ENCODE measurements around the gene ROR1.

DNA sequence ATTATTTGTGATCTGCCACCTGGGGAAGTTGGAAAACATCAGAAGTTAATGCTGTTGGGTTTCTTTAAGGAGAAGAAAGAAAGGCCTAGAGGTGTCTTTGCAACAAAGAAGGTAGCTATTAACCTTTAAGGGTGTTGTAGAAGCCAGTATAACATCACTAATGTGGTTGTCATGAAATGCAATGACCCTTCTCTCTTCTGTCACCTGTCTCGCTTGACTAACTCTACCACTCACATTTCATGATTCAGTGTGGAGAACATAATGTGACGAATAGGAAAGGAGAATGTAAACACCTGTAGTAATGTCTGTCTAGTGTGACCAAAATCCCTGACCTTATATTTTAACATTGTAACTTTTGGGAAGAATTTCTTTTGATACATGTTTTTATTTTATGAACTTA, 217.9 kb downstream of the ROR1 start:
- no peak for TF ChIP-seq POLR2A (IDR thresholded peaks at IDR 0.05; ENCODE audit: low read length)
- TF ChIP-seq GATA1 (IDR thresholded peaks at IDR 0.05; ENCODE audit: low read depth, low read length): no peak
